Vagina (tissue), 2 donors: ENCODE measurements around the gene SCAMP3.
"Not testable (repeated sequence)": the region's sequence is repeated elsewhere in the genome, so short reads cannot be mapped to it uniquely, and the experiment has no call there.

Experiments
- CTCF ChIP-seq, 3 experiments: fragments of 450-650 bp in 2 of 3; fragments of 200-600 bp in 1 of 3; sonication (generic) in 1 of 3; IDR thresholded peaks; one replicate each; pipeline ENCODE4 v1.5.1; 2017 to 2019; ENCODE audit warnings: antibody characterized with exemption in 3 of 3, mild to moderate bottlenecking in 2 of 3, moderate library complexity in 2 of 3
- POLR2A ChIP-seq, 2 donors: fragments of 450-650 bp; IDR thresholded peaks; one replicate each; pipeline ENCODE4 v1.6.1; 2017; ENCODE audit warnings: antibody characterized with exemption in 2 of 2, mild to moderate bottlenecking in 2 of 2, moderate library complexity in 2 of 2

DNA sequence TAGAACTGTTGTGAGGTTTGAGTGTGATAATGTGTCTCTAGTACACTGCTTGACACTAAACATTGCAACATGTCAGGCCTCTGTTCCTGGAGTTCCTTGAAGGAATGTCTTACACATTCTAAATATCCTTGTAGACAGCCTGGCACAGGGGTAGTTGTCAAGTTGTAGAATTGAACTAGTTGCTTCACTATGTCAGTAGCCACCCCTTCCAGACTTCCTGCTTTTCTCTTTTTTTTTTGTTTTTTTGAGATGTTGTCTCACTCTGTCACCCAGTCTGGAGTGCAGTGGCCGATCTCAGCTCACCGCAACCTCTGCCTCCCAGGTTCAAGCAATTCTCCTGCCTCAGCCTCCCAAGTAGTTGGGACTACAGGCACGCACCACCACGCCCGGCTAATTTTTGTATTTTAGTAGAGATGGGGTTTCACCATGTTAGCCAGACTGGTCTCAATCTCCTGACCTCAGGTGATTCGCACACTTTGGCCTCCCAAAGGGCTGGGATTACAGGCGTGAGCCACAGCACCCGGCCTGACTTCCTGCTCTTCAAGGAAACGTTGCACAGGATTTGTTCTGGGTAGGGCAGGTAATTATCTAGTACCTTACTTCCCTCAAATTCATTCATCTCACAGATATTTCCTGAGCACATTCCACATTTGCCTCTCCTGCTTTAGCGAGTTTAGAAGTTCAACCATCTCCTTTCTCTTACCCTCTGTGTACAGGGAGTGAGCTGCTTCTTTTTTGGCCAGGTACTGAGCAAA lies 41.8 kb downstream of the SCAMP3 start:
- TF ChIP-seq POLR2A, CTCF (IDR thresholded peaks at IDR 0.05): not testable (repeated sequence)
